K562 (cell line): ENCODE measurements around the gene RBPJL.

Experiments
- ARID3A ChIP-seq: IDR thresholded peaks from 2 replicates; pipeline ENCODE4 v1.6.1; 2012; ENCODE audit warnings: low read depth, low read length, improper control_type of control experiment, borderline replicate concordance
- ARNT ChIP-seq, 2 experiments: fragments of 450-650 bp; IDR thresholded peaks; 2 replicates each; pipeline ENCODE4 v1.6.1; 2016; ENCODE audit warnings: mild to moderate bottlenecking in 1 of 2
- BMI1 ChIP-seq: fragments of 150-350 bp; IDR thresholded peaks from 2 replicates; pipeline ENCODE4 v1.6.1; 2014; ENCODE audit warnings: low read length
- CREB5 ChIP-seq: fragments of 250-450 bp; sonication (Bioruptor Pico); IDR thresholded peaks from 2 replicates; pipeline ENCODE4 v1.5.0; 2020; ENCODE audit warnings: mild to moderate bottlenecking
- CTCF ChIP-seq, 3 experiments: IDR thresholded peaks in 2 of 3; conservative IDR thresholded peaks in 1 of 3; 2 replicates each; pipeline ENCODE4 v1.5.1; 2011 to 2012; ENCODE audit warnings: low read length in 3 of 3, mild to moderate bottlenecking in 3 of 3, control low read depth in 2 of 3, improper control_type of control experiment in 1 of 3, inconsistent platforms in 1 of 3, low read depth in 1 of 3, mixed read lengths in 1 of 3, moderate library complexity in 1 of 3; ENCODE audit not compliant: insufficient read depth in 2 of 3
- CUX1 ChIP-seq: fragments of 200-800 bp; sonication (Bioruptor generic); IDR thresholded peaks from 2 replicates; pipeline ENCODE4 v1.6.1; 2016; ENCODE audit warnings: missing genetic modification characterization, missing compliant biosample characterization
- POLR2AphosphoS5 ChIP-seq: IDR thresholded peaks from 2 replicates; pipeline ENCODE4 v1.6.1; 2011; ENCODE audit warnings: mild to moderate bottlenecking, low read depth, low read length, moderate library complexity; ENCODE audit not compliant: control insufficient read depth, insufficient read depth
- SREBF2 ChIP-seq: sonication (generic); formaldehyde crosslinking; IDR thresholded peaks from 2 replicates; pipeline ENCODE4 v1.4.0; 2020; ENCODE audit warnings: mild to moderate bottlenecking, missing genetic modification reagents
- TOE1 ChIP-seq, 2 experiments: fragments of 450-650 bp in 1 of 2; sonication (generic) in 1 of 2; formaldehyde crosslinking in 1 of 2; IDR thresholded peaks; 2 replicates each; pipeline versions ENCODE4 v1.7.1 to v1.8.0; 2016 to 2022; ENCODE audit warnings: borderline replicate concordance in 2 of 2, mild to moderate bottlenecking in 2 of 2, antibody characterized with exemption in 1 of 2, inconsistent platforms in 1 of 2, low read depth in 1 of 2, missing genetic modification reagents in 1 of 2, moderate library complexity in 1 of 2
- ZNF561 ChIP-seq: fragments of 450-650 bp; formaldehyde crosslinking; conservative IDR thresholded peaks from 2 replicates; pipeline ENCODE4 v1.4.0; 2020; ENCODE audit warnings: mild to moderate bottlenecking, moderate library complexity

GRCh38 chr20:45317826-45318225, 11.2 kb downstream of the RBPJL start:
- no peak for TF ChIP-seq TOE1 (IDR thresholded peaks at IDR 0.05; ENCODE audit: borderline replicate concordance)
- TF ChIP-seq TOE1 (CRISPR knock-in tag; IDR thresholded peaks at IDR 0.05; ENCODE audit: borderline replicate concordance, low read depth), result no peak
- TF ChIP-seq ZNF561, result no peak
- TF ChIP-seq ARNT (IDR thresholded peaks at IDR 0.05), result no peak
- no peak for TF ChIP-seq CTCF (IDR thresholded peaks at IDR 0.05 in 2 of 3, conservative IDR thresholded peaks at IDR 0.05 in 1 of 3; ENCODE audit: insufficient read depth in 2 of 3, low read depth in 1 of 3, low read length in 3 of 3)
- TF ChIP-seq CUX1 (CRISPR knock-in tag), result no peak
- TF ChIP-seq BMI1, result no peak
- no peak for TF ChIP-seq POLR2AphosphoS5
- TF ChIP-seq CREB5 (CRISPR knock-in tag), result no peak
- no peak for TF ChIP-seq ARID3A
- TF ChIP-seq SREBF2, result no peak
